HEK293 (cell line): ENCODE data around the gene TESMIN.

ENCODE experiments used
- CTCF ChIA-PET: fragments of 350-600 bp; formaldehyde crosslinking; extraction: SDS; loops from one replicate; lab custom pipeline; 2021; ENCODE audit warnings: antibody characterized with exemption; lab: Yijun Ruan, JAX
- POLR2A ChIA-PET: fragments of 300-600 bp; formaldehyde crosslinking; extraction: SDS; loops from one replicate; lab custom pipeline; 2020; ENCODE audit warnings: antibody characterized with exemption, inconsistent platforms; lab: Yijun Ruan, JAX
- H3K27ac ChIP-seq: fragments of 200-500 bp; sonication (Bioruptor generic); 2 replicates; pipeline ENCODE4 v1.5.1; 2014; ENCODE audit warnings: low read depth, low read length, control low read depth, inconsistent platforms; ENCODE audit errors: extremely low read depth
- H3K36me3 ChIP-seq, 2 experiments: fragments of 200-500 bp in 1 of 2; sonication (Bioruptor generic) in 1 of 2; 1 replicate in 1 of 2; 2 replicates in 1 of 2; pipeline ENCODE4 v1.5.1; 2014 to 2017; ENCODE audit warnings: inconsistent platforms in 2 of 2, low read length in 2 of 2; ENCODE audit not compliant: control insufficient read depth in 2 of 2, insufficient read depth in 1 of 2
- H3K4me1 ChIP-seq: fragments of 200-500 bp; sonication (Bioruptor generic); 2 replicates; pipeline ENCODE4 v1.5.1; 2014; ENCODE audit warnings: mild to moderate bottlenecking, low read length, inconsistent platforms; ENCODE audit not compliant: control insufficient read depth, insufficient read depth
- H3K4me3 ChIP-seq: 2 replicates; pipeline ENCODE4 v1.5.1; 2011; ENCODE audit warnings: low read depth, mild to moderate bottlenecking, control low read depth, low read length, moderate library complexity
- H3K9me3 ChIP-seq: fragments of 200-500 bp; sonication (Bioruptor generic); 2 replicates; pipeline ENCODE4 v1.5.1; 2014; ENCODE audit warnings: low read depth, low read length, inconsistent platforms; ENCODE audit not compliant: control insufficient read depth, insufficient read depth
- GLI2 ChIP-seq: fragments of 450-650 bp; formaldehyde crosslinking; IDR thresholded peaks from 2 replicates; pipeline ENCODE4; 2017; ENCODE audit warnings: missing biosample characterization, missing genetic modification characterization, low read depth, borderline replicate concordance
- MYNN ChIP-seq: fragments of 450-650 bp; formaldehyde crosslinking; IDR thresholded peaks from 2 replicates; pipeline ENCODE4 v1.5.1; 2016; ENCODE audit warnings: missing biosample characterization, missing genetic modification characterization, borderline replicate concordance
- OSR2 ChIP-seq: fragments of 450-650 bp; formaldehyde crosslinking; IDR thresholded peaks from 2 replicates; pipeline ENCODE4 v1.5.1; 2016; ENCODE audit warnings: missing biosample characterization, missing genetic modification characterization
- SCRT2 ChIP-seq: fragments of 450-650 bp; formaldehyde crosslinking; IDR thresholded peaks from 2 replicates; pipeline ENCODE4 v1.5.1; 2016; ENCODE audit warnings: missing biosample characterization, missing genetic modification characterization
- SP2 ChIP-seq: fragments of 450-650 bp; formaldehyde crosslinking; IDR thresholded peaks from 2 replicates; pipeline ENCODE4 v1.5.1; 2016; ENCODE audit warnings: missing biosample characterization, missing genetic modification characterization
- WT1 ChIP-seq: fragments of 450-650 bp; formaldehyde crosslinking; IDR thresholded peaks from 2 replicates; pipeline ENCODE4 v1.5.1; 2016; ENCODE audit warnings: missing biosample characterization, missing genetic modification characterization
- YY2 ChIP-seq: fragments of 450-650 bp; formaldehyde crosslinking; IDR thresholded peaks from 2 replicates; pipeline ENCODE4 v1.5.1; 2016; ENCODE audit warnings: missing biosample characterization, missing genetic modification characterization
- ZFP41 ChIP-seq: fragments of 450-650 bp; formaldehyde crosslinking; IDR thresholded peaks from 2 replicates; pipeline ENCODE4 v1.5.1; 2016; ENCODE audit warnings: missing biosample characterization, missing genetic modification characterization, borderline replicate concordance
- ZIC2 ChIP-seq: fragments of 450-650 bp; formaldehyde crosslinking; IDR thresholded peaks from 2 replicates; pipeline ENCODE4 v1.5.1; 2016; ENCODE audit warnings: missing biosample characterization, missing genetic modification characterization
- ZNF132 ChIP-seq: fragments of 450-650 bp; formaldehyde crosslinking; IDR thresholded peaks from 2 replicates; pipeline ENCODE4 v1.5.1; 2017; ENCODE audit warnings: missing biosample characterization, missing genetic modification characterization, borderline replicate concordance
- ZNF138 ChIP-seq: fragments of 450-650 bp; formaldehyde crosslinking; IDR thresholded peaks from 2 replicates; pipeline ENCODE4 v1.5.1; 2016; ENCODE audit warnings: missing biosample characterization, missing genetic modification characterization, borderline replicate concordance
- ZNF184 ChIP-seq: fragments of 450-650 bp; IDR thresholded peaks from 2 replicates; pipeline ENCODE4 v1.5.1; 2018; ENCODE audit warnings: missing biosample characterization, mild to moderate bottlenecking, missing genetic modification characterization
- ZNF324 ChIP-seq: fragments of 450-650 bp; formaldehyde crosslinking; IDR thresholded peaks from 2 replicates; pipeline ENCODE4 v1.5.1; 2016; ENCODE audit warnings: missing biosample characterization, missing genetic modification characterization
- ZNF37A ChIP-seq: fragments of 450-650 bp; IDR thresholded peaks from 2 replicates; pipeline ENCODE4 v1.5.1; 2018; ENCODE audit warnings: missing biosample characterization, missing genetic modification characterization
- ZNF394 ChIP-seq: fragments of 450-650 bp; formaldehyde crosslinking; IDR thresholded peaks from 2 replicates; pipeline ENCODE4 v1.5.1; 2016; ENCODE audit warnings: missing biosample characterization, missing genetic modification characterization, mild to moderate bottlenecking, moderate library complexity, borderline replicate concordance
- ZNF404 ChIP-seq: fragments of 450-650 bp; formaldehyde crosslinking; IDR thresholded peaks from 2 replicates; pipeline ENCODE4 v1.5.1; 2017; ENCODE audit warnings: missing biosample characterization, missing genetic modification characterization
- ZNF426 ChIP-seq: fragments of 450-650 bp; formaldehyde crosslinking; IDR thresholded peaks from 2 replicates; pipeline ENCODE4 v1.5.1; 2017; ENCODE audit warnings: missing biosample characterization, missing genetic modification characterization, mild to moderate bottlenecking, inconsistent platforms, moderate library complexity
- ZNF521 ChIP-seq: fragments of 450-650 bp; formaldehyde crosslinking; IDR thresholded peaks from 2 replicates; pipeline ENCODE4 v1.5.1; 2017; ENCODE audit warnings: missing biosample characterization, mild to moderate bottlenecking, missing genetic modification characterization
- ZNF621 ChIP-seq: fragments of 450-650 bp; formaldehyde crosslinking; IDR thresholded peaks from 2 replicates; pipeline ENCODE4 v1.5.1; 2017; ENCODE audit warnings: missing biosample characterization, missing genetic modification characterization
- ZNF623 ChIP-seq: fragments of 450-650 bp; formaldehyde crosslinking; IDR thresholded peaks from 2 replicates; pipeline ENCODE4 v1.5.1; 2016; ENCODE audit warnings: missing biosample characterization, missing genetic modification characterization
- ZNF624 ChIP-seq: fragments of 450-650 bp; formaldehyde crosslinking; IDR thresholded peaks from 2 replicates; pipeline ENCODE4 v1.5.1; 2017; ENCODE audit warnings: missing biosample characterization, missing genetic modification characterization
- ZNF626 ChIP-seq: fragments of 450-650 bp; sonication (Bioruptor Pico); formaldehyde crosslinking; IDR thresholded peaks from 2 replicates; pipeline ENCODE4 v1.5.1; 2018; ENCODE audit warnings: missing biosample characterization, missing genetic modification characterization, inconsistent platforms
- ZNF777 ChIP-seq: fragments of 450-650 bp; formaldehyde crosslinking; IDR thresholded peaks from 2 replicates; pipeline ENCODE4 v1.5.1; 2017; ENCODE audit warnings: missing biosample characterization, missing genetic modification characterization, borderline replicate concordance
- ZXDB ChIP-seq: fragments of 450-650 bp; formaldehyde crosslinking; IDR thresholded peaks from 2 replicates; pipeline ENCODE4 v1.5.1; 2016; ENCODE audit warnings: missing biosample characterization, missing genetic modification characterization
- TF ChIP-seq, protein P1 (sequence below): fragments of 450-650 bp; IDR thresholded peaks from 2 replicates; pipeline ENCODE4 v1.5.1; 2018; ENCODE audit warnings: missing biosample characterization, missing genetic modification characterization
- TF ChIP-seq, protein P2 (sequence below): fragments of 450-650 bp; formaldehyde crosslinking; IDR thresholded peaks from 2 replicates; pipeline ENCODE4 v1.5.1; 2017; ENCODE audit warnings: missing biosample characterization, mild to moderate bottlenecking, missing genetic modification characterization, moderate library complexity
- TF ChIP-seq, protein P3 (sequence below): fragments of 450-650 bp; formaldehyde crosslinking; IDR thresholded peaks from 2 replicates; pipeline ENCODE4 v1.5.0; 2017; ENCODE audit warnings: missing biosample characterization, missing genetic modification characterization, borderline replicate concordance

The TESMIN gene

DNA sequence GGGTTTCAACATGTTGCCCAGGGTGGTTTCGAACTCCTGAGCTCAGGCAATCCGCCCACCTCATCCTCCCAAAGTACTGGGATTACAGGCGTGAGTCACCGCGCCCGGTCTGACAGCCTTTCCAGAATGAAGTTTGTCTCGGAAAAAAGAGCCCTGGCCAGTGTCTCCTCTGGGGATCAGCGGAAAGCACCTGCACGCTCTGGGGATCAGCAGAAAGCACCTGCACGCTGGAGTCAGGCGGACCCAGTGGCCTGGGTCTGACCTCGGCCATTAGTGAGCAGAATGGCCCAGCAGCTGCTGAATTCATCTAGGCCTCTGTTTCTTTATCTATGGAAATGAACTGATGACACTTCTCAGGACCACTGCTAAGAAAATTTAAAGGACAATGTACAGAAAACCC is 10.5 kb upstream of the TESMIN start:
- H3K9me3 ChIP-seq, result no peaks in the 10 kb centered on the region
- no peak for TF ChIP-seq ZNF521 (tag by site-specific recombination)
- no peak for TF ChIP-seq ZNF184 (tag by site-specific recombination)
- no peak for TF ChIP-seq OSR2
- TF ChIP-seq ZFP41 (tag by site-specific recombination), result no peak
- TF ChIP-seq, protein P1, sequence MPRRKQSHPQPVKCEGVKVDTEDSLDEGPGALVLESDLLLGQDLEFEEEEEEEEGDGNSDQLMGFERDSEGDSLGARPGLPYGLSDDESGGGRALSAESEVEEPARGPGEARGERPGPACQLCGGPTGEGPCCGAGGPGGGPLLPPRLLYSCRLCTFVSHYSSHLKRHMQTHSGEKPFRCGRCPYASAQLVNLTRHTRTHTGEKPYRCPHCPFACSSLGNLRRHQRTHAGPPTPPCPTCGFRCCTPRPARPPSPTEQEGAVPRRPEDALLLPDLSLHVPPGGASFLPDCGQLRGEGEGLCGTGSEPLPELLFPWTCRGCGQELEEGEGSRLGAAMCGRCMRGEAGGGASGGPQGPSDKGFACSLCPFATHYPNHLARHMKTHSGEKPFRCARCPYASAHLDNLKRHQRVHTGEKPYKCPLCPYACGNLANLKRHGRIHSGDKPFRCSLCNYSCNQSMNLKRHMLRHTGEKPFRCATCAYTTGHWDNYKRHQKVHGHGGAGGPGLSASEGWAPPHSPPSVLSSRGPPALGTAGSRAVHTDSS, result no peak
- POLR2A ChIA-PET, result no interaction called here
- no peaks in the 10 kb centered on the region for H3K4me1 ChIP-seq
- CTCF ChIA-PET, result no interaction called here
- H3K36me3 ChIP-seq, result peaks cover 0 to 44% of the 10 kb centered on the region in 2 experiments; a peak in 2 of 3 replicates
- no peak overlapping the region for H3K4me3 ChIP-seq
- no peak overlapping the region for H3K27ac ChIP-seq

DNA sequence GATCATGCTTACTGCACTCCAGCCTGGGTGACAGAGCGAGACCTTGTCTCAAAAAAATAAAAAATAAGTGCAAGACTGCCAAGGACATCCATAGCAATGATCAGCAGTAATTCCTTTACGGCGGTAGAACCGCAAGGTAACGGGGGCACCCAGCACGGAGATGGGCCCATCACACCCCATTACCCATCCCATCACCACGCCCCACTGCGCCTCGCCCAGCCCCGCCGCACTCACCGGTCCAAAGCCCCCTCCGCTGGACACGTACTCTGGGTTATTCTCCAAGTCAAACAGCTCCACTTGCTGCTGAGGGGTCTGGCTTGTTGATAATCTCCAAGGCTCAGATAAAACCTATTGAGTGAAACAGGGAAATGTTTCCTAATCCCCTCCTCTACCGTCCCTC is 8.7 kb upstream of the TESMIN start:
- Histone ChIP-seq H3K36me3 (peaks cover 0 to 52% of the 10 kb centered on the region in 2 experiments; a peak in 2 of 3 replicates), H3K9me3 (no peaks in the 10 kb centered on the region), H3K4me1 (no peaks in the 10 kb centered on the region), H3K27ac (no peak overlapping the region), H3K4me3 (no peak overlapping the region)
- ChIA-PET POLR2A (no interaction called here), CTCF (interaction anchor here (0.6 to 0.9 kb wide), 2 partner anchors 9 to 197 kb away, joined by 3 to 5 read pairs; no protein-coding TSS in a partner anchor)
- TF ChIP-seq ZNF426 (tag by site-specific recombination), result no peak
- TF ChIP-seq ZNF394 (tag by site-specific recombination), result no peak
- TF ChIP-seq YY2 (tag by site-specific recombination), result no peak
- TF ChIP-seq ZNF324 (tag by site-specific recombination), result no peak
- TF ChIP-seq WT1 (tag by site-specific recombination), result no peak
- no peak for TF ChIP-seq SP2
- no peak for TF ChIP-seq ZXDB
- TF ChIP-seq ZNF138, result no peak
- TF ChIP-seq ZNF777 (tag by site-specific recombination), result no peak
- no peak for TF ChIP-seq ZNF621 (tag by site-specific recombination)
- TF ChIP-seq MYNN, result no peak
- TF ChIP-seq ZNF37A, result no peak
- TF ChIP-seq ZIC2 (tag by site-specific recombination), result no peak
- TF ChIP-seq, protein P2, sequence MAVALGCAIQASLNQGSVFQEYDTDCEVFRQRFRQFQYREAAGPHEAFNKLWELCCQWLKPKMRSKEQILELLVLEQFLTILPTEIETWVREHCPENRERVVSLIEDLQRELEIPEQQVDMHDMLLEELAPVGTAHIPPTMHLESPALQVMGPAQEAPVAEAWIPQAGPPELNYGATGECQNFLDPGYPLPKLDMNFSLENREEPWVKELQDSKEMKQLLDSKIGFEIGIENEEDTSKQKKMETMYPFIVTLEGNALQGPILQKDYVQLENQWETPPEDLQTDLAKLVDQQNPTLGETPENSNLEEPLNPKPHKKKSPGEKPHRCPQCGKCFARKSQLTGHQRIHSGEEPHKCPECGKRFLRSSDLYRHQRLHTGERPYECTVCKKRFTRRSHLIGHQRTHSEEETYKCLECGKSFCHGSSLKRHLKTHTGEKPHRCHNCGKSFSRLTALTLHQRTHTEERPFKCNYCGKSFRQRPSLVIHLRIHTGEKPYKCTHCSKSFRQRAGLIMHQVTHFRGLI (tag by site-specific recombination), result no peak

DNA sequence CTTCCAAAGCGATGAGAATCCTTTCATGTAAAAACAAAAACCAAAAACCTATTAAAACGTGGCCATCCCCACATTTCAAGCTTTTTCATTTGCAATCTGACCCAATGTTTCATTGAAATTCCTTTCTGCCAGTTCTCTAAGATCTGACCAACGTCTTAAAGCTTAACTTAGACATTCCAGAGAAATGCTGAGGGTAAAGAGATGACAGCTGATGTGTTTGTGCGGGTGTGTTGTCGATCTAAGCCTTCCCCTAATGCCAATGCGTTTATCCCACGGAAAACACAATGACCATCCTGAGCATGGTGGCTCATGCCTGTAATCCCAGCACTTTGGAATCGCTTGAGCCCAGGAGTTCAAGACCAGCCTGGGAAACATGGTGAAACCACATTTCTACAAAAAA is 6.4 kb upstream of the TESMIN start:
- Histone ChIP-seq H3K36me3 (peaks cover 0 to 58% of the 10 kb centered on the region in 2 experiments; a peak in 2 of 3 replicates), H3K27ac (no peak overlapping the region), H3K4me1 (no peaks in the 10 kb centered on the region), H3K4me3 (no peak overlapping the region), H3K9me3 (no peaks in the 10 kb centered on the region)
- CTCF ChIA-PET, result interaction anchor here (0.6 kb wide), 1 partner anchor 126 kb away, joined by 4 read pairs; no protein-coding TSS in a partner anchor
- POLR2A ChIA-PET, result interaction anchor here (0.7 kb wide), 1 partner anchor 490 kb away, joined by 4 read pairs; no protein-coding TSS in a partner anchor
- TF ChIP-seq ZNF132 (no peak), ZNF404 (tag by site-specific recombination) (no peak), ZNF624 (tag by site-specific recombination) (no peak), SCRT2 (tag by site-specific recombination) (no peak), GLI2 (tag by site-specific recombination) (no peak), ZNF626 (tag by site-specific recombination) (no peak), ZNF623 (tag by site-specific recombination) (no peak)
- TF ChIP-seq, protein P3, sequence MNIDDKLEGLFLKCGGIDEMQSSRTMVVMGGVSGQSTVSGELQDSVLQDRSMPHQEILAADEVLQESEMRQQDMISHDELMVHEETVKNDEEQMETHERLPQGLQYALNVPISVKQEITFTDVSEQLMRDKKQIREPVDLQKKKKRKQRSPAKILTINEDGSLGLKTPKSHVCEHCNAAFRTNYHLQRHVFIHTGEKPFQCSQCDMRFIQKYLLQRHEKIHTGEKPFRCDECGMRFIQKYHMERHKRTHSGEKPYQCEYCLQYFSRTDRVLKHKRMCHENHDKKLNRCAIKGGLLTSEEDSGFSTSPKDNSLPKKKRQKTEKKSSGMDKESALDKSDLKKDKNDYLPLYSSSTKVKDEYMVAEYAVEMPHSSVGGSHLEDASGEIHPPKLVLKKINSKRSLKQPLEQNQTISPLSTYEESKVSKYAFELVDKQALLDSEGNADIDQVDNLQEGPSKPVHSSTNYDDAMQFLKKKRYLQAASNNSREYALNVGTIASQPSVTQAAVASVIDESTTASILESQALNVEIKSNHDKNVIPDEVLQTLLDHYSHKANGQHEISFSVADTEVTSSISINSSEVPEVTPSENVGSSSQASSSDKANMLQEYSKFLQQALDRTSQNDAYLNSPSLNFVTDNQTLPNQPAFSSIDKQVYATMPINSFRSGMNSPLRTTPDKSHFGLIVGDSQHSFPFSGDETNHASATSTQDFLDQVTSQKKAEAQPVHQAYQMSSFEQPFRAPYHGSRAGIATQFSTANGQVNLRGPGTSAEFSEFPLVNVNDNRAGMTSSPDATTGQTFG (tag by site-specific recombination), result no peak
